Loucy (cell line): ENCODE results near the gene UBE4B.

Experiments
- EZH2phosphoT487 ChIP-seq: fragments of 200-600 bp; IDR thresholded peaks from 2 replicates; pipeline ENCODE4 v1.6.1; 2018; ENCODE audit warnings: antibody characterized with exemption, mild to moderate bottlenecking, moderate library complexity, borderline replicate concordance
- TF ChIP-seq, protein P1 (sequence below): fragments of 200-600 bp; sonication (generic); conservative IDR thresholded peaks from 2 replicates; pipeline ENCODE4 v1.5.1; 2014; ENCODE audit warnings: mild to moderate bottlenecking, antibody characterized with exemption, low read length

DNA sequence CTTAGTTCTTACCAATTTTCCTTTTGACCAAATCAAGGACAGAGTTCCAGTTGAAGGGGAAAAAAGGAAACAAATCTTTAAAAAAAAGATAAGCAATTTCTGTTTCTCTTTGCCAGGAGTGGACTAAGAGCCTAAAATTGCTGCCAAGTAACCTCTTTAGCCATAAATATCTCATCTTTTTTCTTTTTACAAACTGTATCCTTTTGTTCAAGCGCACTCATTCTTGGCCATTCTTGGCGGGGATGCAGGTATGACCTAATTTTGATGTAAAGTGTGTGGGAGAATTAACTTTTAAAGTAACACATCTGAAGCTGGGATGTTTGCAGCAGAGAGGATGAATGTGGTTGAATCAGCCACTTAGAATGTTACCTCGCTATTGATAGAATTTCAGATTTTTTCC lies 164.2 kb downstream of the UBE4B start:
- TF ChIP-seq, protein P1, sequence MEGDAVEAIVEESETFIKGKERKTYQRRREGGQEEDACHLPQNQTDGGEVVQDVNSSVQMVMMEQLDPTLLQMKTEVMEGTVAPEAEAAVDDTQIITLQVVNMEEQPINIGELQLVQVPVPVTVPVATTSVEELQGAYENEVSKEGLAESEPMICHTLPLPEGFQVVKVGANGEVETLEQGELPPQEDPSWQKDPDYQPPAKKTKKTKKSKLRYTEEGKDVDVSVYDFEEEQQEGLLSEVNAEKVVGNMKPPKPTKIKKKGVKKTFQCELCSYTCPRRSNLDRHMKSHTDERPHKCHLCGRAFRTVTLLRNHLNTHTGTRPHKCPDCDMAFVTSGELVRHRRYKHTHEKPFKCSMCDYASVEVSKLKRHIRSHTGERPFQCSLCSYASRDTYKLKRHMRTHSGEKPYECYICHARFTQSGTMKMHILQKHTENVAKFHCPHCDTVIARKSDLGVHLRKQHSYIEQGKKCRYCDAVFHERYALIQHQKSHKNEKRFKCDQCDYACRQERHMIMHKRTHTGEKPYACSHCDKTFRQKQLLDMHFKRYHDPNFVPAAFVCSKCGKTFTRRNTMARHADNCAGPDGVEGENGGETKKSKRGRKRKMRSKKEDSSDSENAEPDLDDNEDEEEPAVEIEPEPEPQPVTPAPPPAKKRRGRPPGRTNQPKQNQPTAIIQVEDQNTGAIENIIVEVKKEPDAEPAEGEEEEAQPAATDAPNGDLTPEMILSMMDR: no peak
- TF ChIP-seq EZH2phosphoT487: no peak
